IMR-90 (cell line): ENCODE data around the gene MAT1A. TPM values are rescaled to one million over a fixed set of nuclear protein-coding genes. Genes with fewer than 3 reads are reported as not detected.

ENCODE experiments used
- ATAC-seq: fragments of 200-7000 bp; cut with Tn5 transposase; 2 replicates; pipeline ENCODE4 v1.9.1; 2020; ENCODE audit warnings: low read depth, mild to moderate bottlenecking, moderate library complexity
- BruUV-seq: library from RNA; stranded (reverse); fragments of 400-500 nt; replicated peaks from 2 replicates; lab custom pipeline; 2021; lab: Mats Ljungman, UMichigan
- CTCF ChIA-PET: fragments of 300-600 bp; formaldehyde crosslinking; extraction: SDS; loops from one replicate; lab custom pipeline; 2021; ENCODE audit warnings: antibody characterized with exemption; lab: Yijun Ruan, JAX
- POLR2A ChIA-PET: fragments of 300-600 bp; sonication (Branson Sonifier 250); formaldehyde crosslinking; loops from one replicate; lab custom pipeline; 2022; ENCODE audit warnings: antibody characterized with exemption; ENCODE audit not compliant: unreplicated experiment; lab: Charles Lee
- DNase-seq: peaks from one replicate; pipeline ENCODE4 v3.0.0; 2013
- H2AFZ ChIP-seq: replicated peaks from 2 replicates; pipeline ENCODE3; 2013; ENCODE audit warnings: low read length, mild to moderate bottlenecking; ENCODE audit not compliant: poor library complexity
- H2AK5ac ChIP-seq: 2 replicates; pipeline ENCODE4 v1.6.1; 2013; ENCODE audit warnings: low read depth, low read length, inconsistent platforms
- H2AK9ac ChIP-seq: replicated peaks from 2 replicates; pipeline ENCODE3; 2013; ENCODE audit warnings: mild to moderate bottlenecking, low read depth, low read length, moderate library complexity; ENCODE audit not compliant: poor library complexity
- H2BK120ac ChIP-seq: 2 replicates; pipeline ENCODE4 v1.6.1; 2013; ENCODE audit warnings: low read depth, low read length, inconsistent platforms
- H2BK15ac ChIP-seq: 3 replicates; pipeline ENCODE4 v1.6.1; 2013; ENCODE audit warnings: low read depth, low read length, inconsistent platforms
- H2BK20ac ChIP-seq: 2 replicates; pipeline ENCODE4 v1.6.1; 2013; ENCODE audit warnings: low read depth, mild to moderate bottlenecking, inconsistent platforms, low read length, moderate library complexity
- H2BK5ac ChIP-seq: 2 replicates; pipeline ENCODE4 v1.6.1; 2013; ENCODE audit warnings: mild to moderate bottlenecking, low read depth, low read length, inconsistent platforms; ENCODE audit not compliant: poor library complexity, severe bottlenecking
- H3K14ac ChIP-seq: replicated peaks from 2 replicates; pipeline ENCODE4 v1.6.1; 2013; ENCODE audit warnings: low read depth, low read length, inconsistent platforms
- H3K18ac ChIP-seq: 2 replicates; pipeline ENCODE4 v1.6.1; 2013; ENCODE audit warnings: low read depth, low read length, control low read depth
- H3K23ac ChIP-seq: 2 replicates; pipeline ENCODE4 v1.6.1; 2013; ENCODE audit warnings: low read depth, low read length, inconsistent platforms
- H3K27ac ChIP-seq: 2 replicates; pipeline ENCODE4 v1.5.1; 2013; ENCODE audit warnings: mild to moderate bottlenecking, control low read depth, low read length; ENCODE audit not compliant: insufficient read depth
- H3K27me3 ChIP-seq: 2 replicates; pipeline ENCODE4 v1.6.1; 2013; ENCODE audit warnings: low read length; ENCODE audit not compliant: control insufficient read depth, insufficient read depth
- H3K36me3 ChIP-seq: 2 replicates; pipeline ENCODE4 v1.6.1; 2013; ENCODE audit warnings: low read length, mixed read lengths; ENCODE audit not compliant: control insufficient read depth, insufficient read depth
- H3K4ac ChIP-seq: 2 replicates; pipeline ENCODE4 v1.6.1; 2013; ENCODE audit warnings: low read depth, low read length, inconsistent platforms
- H3K4me1 ChIP-seq: 2 replicates; pipeline ENCODE4 v1.6.1; 2013; ENCODE audit warnings: low read length, mixed read lengths; ENCODE audit not compliant: control insufficient read depth, insufficient read depth
- H3K4me2 ChIP-seq: 2 replicates; pipeline ENCODE4 v1.6.1; 2013; ENCODE audit warnings: low read depth, mild to moderate bottlenecking, control low read depth, low read length, moderate library complexity
- H3K4me3 ChIP-seq: 2 replicates; pipeline ENCODE4 v1.5.1; 2013; ENCODE audit warnings: low read depth, mild to moderate bottlenecking, control low read depth, low read length, moderate library complexity; ENCODE audit not compliant: insufficient read depth
- H3K56ac ChIP-seq: 2 replicates; pipeline ENCODE4 v1.6.1; 2013; ENCODE audit warnings: low read length, inconsistent platforms; ENCODE audit not compliant: insufficient read depth; ENCODE audit errors: extremely low read depth
- H3K79me1 ChIP-seq, 2 experiments: 2 replicates each; pipeline ENCODE4 v1.6.1; 2013; ENCODE audit warnings: low read length in 2 of 2, inconsistent platforms in 1 of 2, low read depth in 1 of 2
- H3K9ac ChIP-seq: 2 replicates; pipeline ENCODE4 v1.6.1; 2013; ENCODE audit warnings: low read depth, low read length, control low read depth
- H3K9me1 ChIP-seq: 2 replicates; pipeline ENCODE4 v1.6.1; 2013; ENCODE audit warnings: low read length, inconsistent platforms; ENCODE audit not compliant: insufficient read depth
- H3K9me3 ChIP-seq: 2 replicates; pipeline ENCODE4 v1.6.1; 2013; ENCODE audit warnings: low read length; ENCODE audit not compliant: control insufficient read depth, insufficient read depth
- H4K20me1 ChIP-seq: 2 replicates; pipeline ENCODE4 v1.6.1; 2013; ENCODE audit warnings: low read length, inconsistent platforms; ENCODE audit not compliant: insufficient read depth
- H4K5ac ChIP-seq: 2 replicates; pipeline ENCODE4 v1.6.1; 2013; ENCODE audit warnings: mild to moderate bottlenecking, low read depth, low read length, control low read depth
- H4K8ac ChIP-seq, 2 experiments: 2 replicates each; pipeline ENCODE4 v1.6.1; 2013; ENCODE audit warnings: low read depth in 2 of 2, low read length in 2 of 2, control low read depth in 1 of 2, inconsistent platforms in 1 of 2
- H4K91ac ChIP-seq: 2 replicates; pipeline ENCODE4 v1.6.1; 2013; ENCODE audit warnings: low read depth, low read length, inconsistent platforms; ENCODE audit not compliant: insufficient read depth
- BHLHE40 ChIP-seq: fragments of 150-350 bp; IDR thresholded peaks from 2 replicates; pipeline ENCODE4 v1.6.1; 2016; ENCODE audit warnings: mild to moderate bottlenecking, low read depth, low read length
- CHD1 ChIP-seq: IDR thresholded peaks from 2 replicates; pipeline ENCODE4 v1.6.1; 2012; ENCODE audit warnings: low read depth, low read length, improper control_type of control experiment
- ELK1 ChIP-seq: fragments of 150-350 bp; IDR thresholded peaks from 2 replicates; pipeline ENCODE4 v1.6.1; 2016; ENCODE audit warnings: low read depth, mild to moderate bottlenecking, low read length, moderate library complexity, borderline replicate concordance
- MAZ ChIP-seq: IDR thresholded peaks from 2 replicates; pipeline ENCODE4 v1.6.1; 2012; ENCODE audit warnings: low read depth, mild to moderate bottlenecking, low read length, improper control_type of control experiment, moderate library complexity, borderline replicate concordance
- NFE2L2 ChIP-seq: fragments of 150-350 bp; IDR thresholded peaks from 2 replicates; pipeline ENCODE4 v1.6.1; 2016; ENCODE audit warnings: low read depth, mild to moderate bottlenecking, low read length
- RAD21 ChIP-seq: IDR thresholded peaks from 2 replicates; pipeline ENCODE4 v1.6.1; 2012; ENCODE audit warnings: low read length, improper control_type of control experiment
- RFX5 ChIP-seq: IDR thresholded peaks from 2 replicates; pipeline ENCODE4 v1.8.0; 2012; ENCODE audit warnings: low read depth, mild to moderate bottlenecking, low read length, moderate library complexity
- SMC3 ChIP-seq: fragments of 150-350 bp; IDR thresholded peaks from 2 replicates; pipeline ENCODE4 v1.6.1; 2016; ENCODE audit warnings: low read depth, mild to moderate bottlenecking, antibody characterized with exemption, low read length, moderate library complexity
- USF2 ChIP-seq: fragments of 150-350 bp; IDR thresholded peaks from 2 replicates; pipeline ENCODE4 v1.6.1; 2017; ENCODE audit warnings: mild to moderate bottlenecking, antibody characterized with exemption, low read length, low read depth
- WGBS, 2 experiments: methylation state at CpG; one replicate each; pipeline versions ENCODE4 v1.1.5 to v1.1.7; 2013; ENCODE audit warnings: missing lambda C conversion rate in 2 of 2; ENCODE audit not compliant: insufficient read length in 1 of 2; ENCODE audit errors: extremely low coverage in 2 of 2; 5-methylcytosine and 5-hydroxymethylcytosine counted together
- dilution Hi-C: fragments of 300-500 bp; cut with HindIII; formaldehyde crosslinking; loops from one replicate; pipeline ENCODE4 v1.14.3; 2018; ENCODE audit warnings: low sequenced_read_pairs; ENCODE audit not compliant: unreplicated experiment
- in situ Hi-C: fragments of 300-500 bp; cut with MboI; formaldehyde crosslinking; loops from 3 replicates; pipeline ENCODE4 v1.14.3; 2019; ENCODE audit warnings: low sequenced_read_pairs, inconsistent platforms, mixed read lengths
- intact Hi-C: fragments of 100-400 bp; cut with micrococcal nuclease; formaldehyde crosslinking; loops from 2 replicates; pipeline ENCODE4 v1.10.0; 2022
- polyA plus RNA-seq, 3 experiments: library from polyadenylated mRNA; depleted of rRNA; stranded (reverse); fragments of >200 nt; gene quantifications; 2 replicates each; pipeline ENCODE4 v1.2.3, GENCODE V29; 2012; ENCODE audit warnings: low replicate concordance in 1 of 3
- total RNA-seq: library from RNA; depleted of rRNA; stranded (reverse); fragments of >200 nt; gene quantifications from 2 replicates; pipeline ENCODE4 v1.2.3, GENCODE V29; 2012

MAT1A gene
- total and polyA plus RNA-seq, 2 of the 4 experiments (the other 2 are of a cell fraction) = not detected

GRCh38 chr10:80321183-80321582, 31.7 kb upstream of the MAT1A start:
- H3K14ac ChIP-seq = no peak overlapping the region
- WGBS, 2 experiments = no CpG with 5 or more reads among the region's 5 CpGs
- no peak overlapping the region for H3K4me3 ChIP-seq
- no peak overlapping the region for H3K23ac ChIP-seq
- H4K20me1 ChIP-seq = no peaks in the 10 kb centered on the region
- no peak overlapping the region for H3K18ac ChIP-seq
- no peak overlapping the region for H3K4ac ChIP-seq
- no peak overlapping the region for H3K9ac ChIP-seq
- no peak overlapping the region for H2BK120ac ChIP-seq
- no peak overlapping the region for H4K5ac ChIP-seq
- no peaks in the 10 kb centered on the region for H3K36me3 ChIP-seq
- H3K27me3 ChIP-seq = no peaks in the 10 kb centered on the region
- H3K79me1 ChIP-seq = no peaks in the 10 kb centered on the region
- TF ChIP-seq SMC3 = no peak
- TF ChIP-seq RFX5 = no peak
- no peak for TF ChIP-seq USF2
- no peak for TF ChIP-seq NFE2L2
- TF ChIP-seq BHLHE40 = no peak
- TF ChIP-seq CHD1 = no peak
- TF ChIP-seq RAD21 = no peak
- no peak for TF ChIP-seq ELK1
- no peak for TF ChIP-seq MAZ
- no peaks in the 10 kb centered on the region for H3K9me1 ChIP-seq
- in situ Hi-C loops = no loop called here
- no peak overlapping the region for H4K8ac ChIP-seq
- ATAC-seq = no peak
- dilution Hi-C loops = no loop called here
- intact Hi-C loops = no loop called here
- CTCF ChIA-PET = no interaction called here
- no peak for DNase-seq
- no peak overlapping the region for H2AK5ac ChIP-seq
- no peaks in the 10 kb centered on the region for H3K9me3 ChIP-seq
- H3K56ac ChIP-seq = no peak overlapping the region
- no peaks in the 10 kb centered on the region for H3K4me1 ChIP-seq
- H2BK20ac ChIP-seq = no peak overlapping the region
- BruUV-seq = no TSS peak
- no peak overlapping the region for H3K27ac ChIP-seq
- no peak overlapping the region for H2AK9ac ChIP-seq
- POLR2A ChIA-PET = no interaction called here
- no peak overlapping the region for H2BK15ac ChIP-seq
- no peak overlapping the region for H2BK5ac ChIP-seq
- no peak overlapping the region for H4K91ac ChIP-seq
- H2AFZ ChIP-seq = no peak overlapping the region
- H3K4me2 ChIP-seq = no peak overlapping the region
